PC-3 (cell line): ENCODE results near the gene RAB7A.

Experiments used
- CTCF ChIP-seq: fragments of 300-600 bp; sonication (generic); conservative IDR thresholded peaks from 2 replicates; pipeline ENCODE4 v1.5.1; 2017; ENCODE audit warnings: antibody characterized with exemption, low read depth, mild to moderate bottlenecking, low read length
- EZH2 ChIP-seq: fragments of 300-600 bp; sonication (generic); IDR thresholded peaks from one replicate; pipeline ENCODE4 v1.6.1; 2017; ENCODE audit warnings: antibody characterized with exemption, mild to moderate bottlenecking, low read length; ENCODE audit not compliant: unreplicated experiment

- TF ChIP-seq CTCF (no peak), EZH2 (no peak)
Observed at GRCh38 chr3:128742821-128743594, 17.0 kb downstream of the RAB7A start.
